ENCODE results near the gene KCTD5.

Gene KCTD5

DNA sequence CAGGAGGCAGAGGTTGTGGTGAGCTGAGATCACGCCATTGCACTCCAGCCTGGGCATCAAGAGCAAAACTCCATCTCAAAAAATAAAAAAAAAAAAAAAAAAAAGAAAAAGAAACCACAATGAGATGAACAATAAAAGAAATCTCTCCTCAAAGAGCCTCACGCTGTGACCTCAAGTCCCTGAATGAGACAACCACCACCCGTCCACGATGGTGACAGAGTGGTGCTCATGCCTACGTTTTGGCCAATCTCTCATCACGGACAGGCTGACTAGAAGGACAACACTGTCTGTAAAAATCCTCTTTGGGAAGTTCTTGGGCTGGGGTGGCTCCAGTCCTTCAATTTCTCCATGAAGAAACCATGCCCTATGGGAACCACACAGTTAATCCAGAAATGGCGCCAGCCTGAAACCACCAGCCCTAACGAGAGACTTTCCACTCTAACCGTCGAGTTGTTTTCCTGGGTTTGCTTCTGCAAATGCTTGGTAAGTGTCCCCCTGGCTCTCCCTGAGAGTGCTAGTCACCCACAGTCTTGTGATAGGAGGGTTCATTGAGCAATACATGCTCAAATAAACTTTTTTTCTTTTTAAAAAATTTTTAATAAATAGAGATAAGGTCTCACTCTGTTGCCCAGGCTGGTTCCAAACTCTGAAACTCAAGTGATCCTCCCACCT, 52.7 kb downstream of the KCTD5 start:
- Mint-ChIP-seq H3K4me1 (peaks cover 7% of the 10 kb centered on the region), H3K36me3 (no peaks in the 10 kb centered on the region), H3K4me3 (no peak overlapping the region), H3K27me3 (peaks cover 26% of the 10 kb centered on the region), H3K9me3 (no peaks in the 10 kb centered on the region), H3K27ac (no peak overlapping the region)
- CTCF ChIA-PET = no interaction called here
- no peak for DNase-seq

GRCh38 chr16:2736476-2737237, 54.3 kb downstream of the KCTD5 start:
- Mint-ChIP-seq H3K27me3 (peaks cover 28% of the 10 kb centered on the region), H3K36me3 (no peaks in the 10 kb centered on the region), H3K4me1 (peaks cover 11% of the 10 kb centered on the region), H3K27ac (no peak overlapping the region), H3K9me3 (no peaks in the 10 kb centered on the region), H3K4me3 (no peak overlapping the region)
- DNase-seq = no peak
- CTCF ChIA-PET = no interaction called here

DNA sequence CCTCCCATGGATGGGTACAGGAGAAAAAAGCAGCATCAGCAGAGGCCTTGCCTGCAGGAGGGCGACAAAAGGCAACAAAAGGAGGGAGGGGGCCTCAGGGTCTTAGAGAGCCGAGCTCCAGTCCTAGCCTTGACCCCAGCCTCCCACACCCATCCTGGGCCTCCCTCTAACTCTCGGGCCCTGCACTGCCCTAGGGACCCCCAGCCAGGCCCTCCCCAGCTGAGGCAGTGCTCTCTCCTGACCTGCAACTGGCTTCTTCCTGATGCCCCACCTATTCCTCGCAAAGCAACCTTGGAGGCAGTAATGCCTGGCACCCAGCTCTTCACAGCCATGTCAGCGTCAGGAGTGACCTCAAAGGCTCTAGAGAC, 54.9 kb downstream of the KCTD5 start:
- no peak overlapping the region for H3K27ac Mint-ChIP-seq
- H3K9me3 Mint-ChIP-seq = no peaks in the 10 kb centered on the region
- no peak for DNase-seq
- H3K4me3 Mint-ChIP-seq = no peak overlapping the region
- H3K27me3 Mint-ChIP-seq = peaks cover 26% of the 10 kb centered on the region
- CTCF ChIA-PET = no interaction called here
- H3K4me1 Mint-ChIP-seq = peaks cover 11% of the 10 kb centered on the region
- no peaks in the 10 kb centered on the region for H3K36me3 Mint-ChIP-seq

GRCh38 chr16:2737895-2738418, 55.6 kb downstream of the KCTD5 start:
- CTCF ChIA-PET = no interaction called here
- Mint-ChIP-seq H3K4me1 (peaks cover 11% of the 10 kb centered on the region), H3K27me3 (peaks cover 24% of the 10 kb centered on the region), H3K9me3 (no peaks in the 10 kb centered on the region), H3K36me3 (no peaks in the 10 kb centered on the region), H3K4me3 (no peak overlapping the region), H3K27ac (no peak overlapping the region)
- no peak for DNase-seq

- Mint-ChIP-seq H3K36me3 (no peaks in the 10 kb centered on the region), H3K9me3 (no peaks in the 10 kb centered on the region), H3K27ac (no peak overlapping the region), H3K27me3 (peaks cover 24% of the 10 kb centered on the region), H3K4me1 (peaks cover 11% of the 10 kb centered on the region), H3K4me3 (no peak overlapping the region)
- no peak for DNase-seq
- CTCF ChIA-PET = no interaction called here
These were observed 56.3 kb downstream of the KCTD5 start for GRCh38 chr16:2738615-2739014.

DNA sequence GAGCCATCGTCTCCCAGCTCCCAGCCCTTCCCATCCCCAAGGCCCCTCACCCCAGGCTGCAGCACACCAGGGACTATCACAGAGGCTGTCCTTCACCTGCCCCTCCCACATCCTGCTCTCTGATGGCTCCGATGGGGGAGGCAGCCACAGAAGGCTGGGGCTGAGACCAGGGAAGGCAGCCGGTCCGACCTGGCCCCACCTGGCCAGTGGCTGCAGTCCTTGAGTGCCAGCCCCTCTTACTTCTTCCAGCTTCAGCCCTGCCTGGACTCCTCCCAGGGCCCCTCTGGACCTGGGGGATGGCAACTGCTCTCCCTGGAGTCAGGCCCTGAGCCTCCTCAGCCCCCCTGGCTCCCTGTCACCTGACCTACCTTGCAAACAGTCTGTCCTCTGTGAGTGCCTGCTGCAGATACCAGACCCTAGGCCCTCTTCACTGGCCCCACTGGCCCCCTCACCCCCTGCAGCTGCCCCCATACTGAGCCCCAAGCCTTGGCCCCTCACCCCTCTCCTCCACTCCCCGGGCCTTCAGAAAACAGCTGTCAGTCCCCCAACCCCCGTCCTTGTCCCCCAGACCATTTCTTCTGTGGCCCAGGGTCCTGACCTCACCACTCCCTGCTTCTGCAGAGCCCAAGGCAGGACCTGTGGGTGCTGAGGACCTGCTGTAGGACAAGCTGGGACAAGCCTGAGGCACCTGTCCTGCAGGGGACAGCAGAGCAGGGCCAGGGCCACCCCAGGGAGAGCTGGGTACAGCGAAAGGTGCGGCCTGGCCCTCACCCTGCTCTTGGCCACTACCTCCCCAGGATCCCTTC, 57.5 kb downstream of the KCTD5 start:
- no peaks in the 10 kb centered on the region for H3K9me3 Mint-ChIP-seq
- peaks cover 33% of the 10 kb centered on the region for H3K27me3 Mint-ChIP-seq
- no peaks in the 10 kb centered on the region for H3K36me3 Mint-ChIP-seq
- DNase-seq = no peak
- CTCF ChIA-PET = no interaction called here
- H3K4me1 Mint-ChIP-seq = peaks cover 11% of the 10 kb centered on the region
- peak overlapping the region; percentile 24 for H3K27ac Mint-ChIP-seq
- H3K4me3 Mint-ChIP-seq = no peak overlapping the region

DNA sequence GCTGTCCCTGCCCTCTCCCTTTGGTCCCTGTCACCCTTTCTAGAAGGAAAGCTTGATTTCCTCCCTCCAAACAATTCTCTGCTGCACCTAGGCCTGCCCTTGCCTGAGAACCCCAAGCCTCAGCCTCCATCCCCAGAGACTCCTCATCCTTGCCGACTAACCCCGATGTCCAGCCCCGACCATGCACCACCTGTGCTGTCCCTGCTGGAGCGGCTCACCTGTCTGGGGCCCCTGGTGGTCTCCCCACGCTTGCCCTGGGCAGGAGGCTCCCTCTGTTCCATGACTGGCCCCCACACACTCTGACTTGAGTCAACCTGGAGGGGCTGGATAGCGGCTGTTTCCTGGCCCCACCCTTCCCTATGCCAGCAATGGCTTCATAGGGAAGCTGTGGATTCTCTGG, 58.2 kb downstream of the KCTD5 start:
- H3K4me1 Mint-ChIP-seq = peaks cover 11% of the 10 kb centered on the region
- CTCF ChIA-PET = interaction anchor here (0.7 kb wide), 1 partner anchor 230 kb away, joined by 3 read pairs; no protein-coding TSS in a partner anchor

DNA sequence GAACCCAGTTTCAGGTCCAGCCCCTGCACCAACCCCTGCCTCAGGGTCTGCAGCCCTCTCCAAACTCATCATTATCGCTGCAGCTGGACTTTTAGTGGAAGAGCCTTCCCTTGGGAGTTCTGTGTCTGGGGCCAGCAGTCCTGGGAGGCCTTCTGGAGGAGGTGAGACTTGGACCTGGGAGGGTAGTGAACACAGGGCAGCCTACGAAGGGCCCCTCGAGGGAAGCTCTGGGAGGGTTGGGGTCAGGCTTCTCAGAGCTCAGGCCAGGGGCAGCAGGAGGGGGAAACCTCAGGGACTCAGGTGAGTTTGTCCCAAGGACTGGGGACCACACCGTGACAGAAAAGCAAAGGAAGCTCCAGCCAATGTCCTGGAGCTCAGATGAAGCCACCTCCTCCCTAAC, 58.8 kb downstream of the KCTD5 start:
- no peak overlapping the region for H3K4me3 Mint-ChIP-seq
- no peak for DNase-seq
- no peaks in the 10 kb centered on the region for H3K9me3 Mint-ChIP-seq
- H3K27me3 Mint-ChIP-seq = peaks cover 40% of the 10 kb centered on the region
- H3K36me3 Mint-ChIP-seq = no peaks in the 10 kb centered on the region
- CTCF ChIA-PET = interaction anchor here (0.7 kb wide), 1 partner anchor 229 kb away, joined by 3 read pairs; no protein-coding TSS in a partner anchor
- H3K4me1 Mint-ChIP-seq = peaks cover 11% of the 10 kb centered on the region
- no peak overlapping the region for H3K27ac Mint-ChIP-seq

More for the DNA sequence above, 58.2 kb downstream of the KCTD5 start:
- no peaks in the 10 kb centered on the region for H3K9me3 Mint-ChIP-seq
- H3K27me3 Mint-ChIP-seq = peaks cover 35% of the 10 kb centered on the region
- no peak overlapping the region for H3K27ac Mint-ChIP-seq
- H3K36me3 Mint-ChIP-seq = no peaks in the 10 kb centered on the region
- no peak overlapping the region for H3K4me3 Mint-ChIP-seq
- no peak for DNase-seq

DNA sequence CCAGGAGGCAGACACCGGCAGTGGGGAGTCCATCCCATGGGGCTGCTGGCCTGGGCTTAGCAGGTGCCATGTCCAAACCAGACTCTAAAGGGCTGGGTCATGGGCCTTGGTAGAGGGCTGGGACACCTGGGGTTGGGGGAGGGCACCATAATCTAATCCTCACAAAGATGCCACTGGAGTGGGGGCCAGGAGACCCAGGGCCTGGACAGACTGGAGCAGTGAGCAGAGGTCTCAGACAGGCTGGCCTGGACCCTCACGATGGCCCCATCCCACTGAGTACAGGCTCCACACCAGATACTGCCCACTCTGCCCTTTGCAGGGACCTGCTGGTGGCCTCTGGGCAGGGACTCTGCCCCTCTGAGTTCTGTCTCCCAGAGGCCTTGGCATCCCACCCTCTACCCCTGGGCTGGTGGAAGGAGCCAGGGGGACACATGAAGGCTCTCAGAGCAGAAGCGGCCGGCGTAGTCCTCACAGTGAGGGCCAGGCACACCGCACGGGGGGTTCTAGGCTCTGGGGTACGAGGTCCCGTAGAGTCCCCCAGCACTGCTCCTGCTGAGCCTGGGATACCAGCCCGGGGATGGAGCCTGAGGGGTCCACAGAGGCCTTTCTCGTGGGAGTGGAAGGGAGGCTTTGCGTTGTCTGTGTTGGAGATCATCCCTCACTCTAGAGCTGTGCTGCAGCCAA, 60.1 kb downstream of the KCTD5 start:
- Mint-ChIP-seq H3K9me3 (no peaks in the 10 kb centered on the region), H3K4me1 (peaks cover 11% of the 10 kb centered on the region), H3K27me3 (peaks cover 36% of the 10 kb centered on the region), H3K4me3 (no peak overlapping the region), H3K27ac (no peak overlapping the region), H3K36me3 (no peaks in the 10 kb centered on the region)
- CTCF ChIA-PET = no interaction called here
- DNase-seq = no peak

GRCh38 chr16:2743007-2743810, 60.9 kb downstream of the KCTD5 start:
- CTCF ChIA-PET = no interaction called here
- Mint-ChIP-seq H3K9me3 (no peaks in the 10 kb centered on the region), H3K36me3 (no peaks in the 10 kb centered on the region), H3K4me3 (no peak overlapping the region), H3K4me1 (peaks cover 11% of the 10 kb centered on the region), H3K27ac (no peak overlapping the region), H3K27me3 (peaks cover 36% of the 10 kb centered on the region)
- DNase-seq = no peak

DNA sequence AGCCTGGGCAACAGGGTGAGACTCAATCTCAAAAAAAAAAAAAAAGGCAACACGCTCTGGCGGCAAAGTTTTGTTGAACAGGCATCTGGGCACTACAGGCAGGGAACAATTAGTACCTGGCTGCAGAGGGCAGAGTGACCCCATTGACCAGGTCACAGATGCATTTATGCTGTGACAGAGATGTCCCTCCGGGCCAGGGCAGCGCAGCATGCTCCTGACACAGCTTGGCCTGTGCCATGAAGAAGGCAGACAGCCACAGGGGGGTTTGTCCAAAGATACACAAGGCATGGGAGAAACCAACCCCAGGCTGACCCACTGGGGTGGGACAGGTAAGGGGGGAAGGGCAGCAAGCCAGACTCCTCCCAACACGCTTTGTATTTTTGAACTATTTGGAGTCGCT, 62.4 kb downstream of the KCTD5 start:
- Mint-ChIP-seq H3K9me3 (no peaks in the 10 kb centered on the region), H3K27me3 (peaks cover 30% of the 10 kb centered on the region), H3K4me1 (peaks cover 10% of the 10 kb centered on the region), H3K4me3 (no peak overlapping the region), H3K36me3 (peaks cover 1% of the 10 kb centered on the region), H3K27ac (no peak overlapping the region)
- DNase-seq = no peak
- CTCF ChIA-PET = no interaction called here

DNA sequence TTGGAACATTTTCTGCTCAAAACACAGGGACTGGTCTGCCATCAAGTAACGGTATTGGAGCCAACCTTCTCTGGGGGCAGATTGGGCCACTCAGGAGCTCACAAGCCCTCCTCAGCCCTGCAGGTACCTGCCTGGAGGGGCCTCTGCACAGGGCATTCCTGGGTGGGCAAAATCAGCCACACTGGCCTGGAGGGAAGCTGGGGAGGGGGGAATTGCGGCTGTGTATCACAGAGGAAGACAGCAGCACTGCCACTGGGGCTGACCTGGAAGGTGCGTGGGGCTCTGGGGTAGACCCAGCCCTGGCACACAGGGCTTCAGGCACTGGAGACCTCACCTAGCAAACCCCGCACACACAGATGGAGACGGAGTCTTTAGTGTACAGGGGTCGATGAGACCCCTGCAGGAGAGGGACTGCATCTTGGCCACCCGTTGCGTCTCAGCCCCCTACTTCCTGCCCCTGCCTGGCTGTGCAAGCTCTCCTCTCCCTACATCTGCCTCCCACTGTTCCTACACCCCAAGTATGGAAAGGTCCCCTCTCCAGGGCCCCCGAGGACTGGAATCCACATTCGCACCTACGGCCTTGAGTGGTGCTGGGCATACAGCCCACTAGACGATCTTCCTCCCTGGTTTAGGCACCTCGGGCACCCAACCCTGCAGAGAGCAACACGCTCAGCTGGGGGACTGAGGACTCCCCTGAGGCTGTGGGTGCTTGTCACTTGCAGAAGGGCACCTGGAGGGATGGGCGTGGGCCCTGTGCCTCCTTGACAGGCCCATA, 63.0 kb downstream of the KCTD5 start:
- H3K27me3 Mint-ChIP-seq = peaks cover 30% of the 10 kb centered on the region
- no peak overlapping the region for H3K4me3 Mint-ChIP-seq
- no peak for DNase-seq
- CTCF ChIA-PET = no interaction called here
- H3K9me3 Mint-ChIP-seq = no peaks in the 10 kb centered on the region
- H3K4me1 Mint-ChIP-seq = peaks cover 14% of the 10 kb centered on the region
- H3K36me3 Mint-ChIP-seq = peaks cover 4% of the 10 kb centered on the region
- no peak overlapping the region for H3K27ac Mint-ChIP-seq

GRCh38 chr16:2745961-2746360, 63.6 kb downstream of the KCTD5 start:
- Mint-ChIP-seq H3K27ac (no peak overlapping the region), H3K27me3 (peaks cover 23% of the 10 kb centered on the region), H3K36me3 (peaks cover 8% of the 10 kb centered on the region), H3K4me1 (peaks cover 17% of the 10 kb centered on the region), H3K9me3 (no peaks in the 10 kb centered on the region), H3K4me3 (no peak overlapping the region)
- DNase-seq = no peak
- CTCF ChIA-PET = no interaction called here
